Globus pallidus (tissue), 1 donor: ENCODE measurements around the gene PDLIM7.

Experiments
- DNase-seq: peaks from one replicate; pipeline ENCODE4 v3.0.0-alpha.2; 2015; ENCODE audit warnings: low spot score

The PDLIM7 gene

GRCh38 chr5:177444106-177445051 lies 53.0 kb downstream of the PDLIM7 start:
- no peak for DNase-seq

GRCh38 chr5:177443144-177443983 lies 54.0 kb downstream of the PDLIM7 start:
- no peak for DNase-seq

GRCh38 chr5:177442066-177442826 lies 55.2 kb downstream of the PDLIM7 start:
- no peak for DNase-seq

DNA sequence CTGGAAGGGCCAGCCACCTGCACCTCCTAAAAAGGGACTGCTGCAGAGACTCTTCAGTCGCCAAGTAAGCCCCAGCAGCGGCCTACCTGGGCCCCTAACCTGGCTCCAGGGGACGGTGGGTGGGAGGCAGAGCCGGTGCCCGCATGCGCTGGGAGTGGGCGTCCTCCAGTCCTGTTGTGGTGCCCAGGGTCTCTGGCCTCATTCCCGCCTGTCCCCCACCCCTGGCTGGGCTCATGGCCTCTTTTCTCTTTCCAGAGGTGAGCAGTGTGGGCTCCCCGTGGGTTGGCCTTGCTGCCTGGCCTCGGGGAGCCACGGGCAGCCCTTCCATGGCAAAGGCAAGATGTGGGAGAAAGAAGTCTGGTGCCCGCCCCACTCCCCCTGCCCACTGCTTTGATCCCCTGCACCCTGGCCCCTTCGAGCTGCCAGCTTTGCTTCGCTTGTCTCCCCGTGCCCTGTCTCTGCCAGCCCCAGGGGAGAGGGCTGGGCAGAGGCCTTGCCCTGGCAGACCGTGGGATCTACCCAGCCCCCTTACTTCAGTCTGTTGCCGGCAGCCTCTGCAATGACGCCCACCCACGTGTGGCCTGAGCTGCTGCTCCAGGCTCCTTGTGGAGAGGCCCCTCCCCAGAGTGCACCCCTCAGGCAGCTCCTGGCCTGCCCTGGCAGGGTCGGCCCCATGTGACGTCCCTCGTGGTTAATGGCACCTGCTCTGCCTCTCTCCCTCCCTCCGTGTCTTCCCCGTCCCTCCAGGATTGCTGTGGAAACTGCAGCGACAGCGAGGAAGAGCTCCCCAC lies 56.2 kb downstream of the PDLIM7 start:
- DNase-seq, result no peak

- DNase-seq, result no peak
These were observed 57.0 kb downstream of the PDLIM7 start for GRCh38 chr5:177440211-177440989.

- DNase-seq, result no peak
These were observed 57.8 kb downstream of the PDLIM7 start for GRCh38 chr5:177439518-177440053.

DNA sequence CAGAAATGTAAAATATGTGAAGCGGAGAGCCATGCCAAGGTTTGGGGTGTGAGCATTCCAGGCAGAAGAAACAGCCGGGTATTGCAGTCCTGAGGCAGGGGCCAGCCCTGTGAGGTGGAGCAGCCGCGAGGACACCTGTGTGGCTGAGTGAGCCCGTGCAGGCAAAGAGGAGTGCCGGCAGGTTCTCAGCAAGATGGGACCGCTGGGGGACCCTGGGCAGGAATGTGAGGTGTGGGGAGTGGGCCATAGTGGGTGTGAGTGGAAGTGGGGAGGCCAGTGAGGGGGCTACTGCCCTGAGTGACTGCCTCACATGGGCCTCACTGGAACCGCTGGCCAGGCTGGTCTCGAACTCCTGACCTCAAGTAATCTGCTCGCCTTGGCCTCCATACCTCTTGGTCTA lies 58.9 kb downstream of the PDLIM7 start:
- DNase-seq, result no peak

GRCh38 chr5:177437623-177438022 lies 59.8 kb downstream of the PDLIM7 start:
- no peak for DNase-seq

DNA sequence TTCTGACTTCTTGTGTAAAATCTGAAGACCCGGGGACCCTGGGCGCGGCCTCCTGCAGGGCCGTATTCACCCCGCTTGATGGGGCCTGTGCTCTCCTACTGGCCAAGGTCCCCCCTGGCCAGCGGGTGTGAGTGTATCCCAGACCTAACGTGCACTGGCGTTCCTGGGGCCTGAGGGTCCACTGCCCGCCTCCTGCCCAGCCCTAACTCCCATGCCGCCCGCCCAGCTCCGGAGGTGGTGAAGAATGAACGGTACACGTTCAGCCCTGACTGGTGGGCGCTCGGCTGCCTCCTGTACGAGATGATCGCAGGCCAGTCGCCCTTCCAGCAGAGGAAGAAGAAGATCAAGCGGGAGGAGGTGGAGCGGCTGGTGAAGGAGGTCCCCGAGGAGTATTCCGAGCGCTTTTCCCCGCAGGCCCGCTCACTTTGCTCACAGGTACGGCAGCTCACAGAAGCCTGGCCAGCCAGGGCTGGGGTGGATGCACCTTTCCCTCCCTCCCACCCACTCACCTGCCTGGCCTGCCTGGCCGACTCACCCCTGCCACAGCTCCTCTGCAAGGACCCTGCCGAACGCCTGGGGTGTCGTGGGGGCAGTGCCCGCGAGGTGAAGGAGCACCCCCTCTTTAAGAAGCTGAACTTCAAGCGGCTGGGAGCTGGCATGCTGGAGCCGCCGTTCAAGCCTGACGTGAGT lies 61.4 kb downstream of the PDLIM7 start:
- DNase-seq, result no peak

GRCh38 chr5:177434942-177435738 lies 62.3 kb downstream of the PDLIM7 start:
- no peak for DNase-seq

GRCh38 chr5:177434437-177434836 lies 63.0 kb downstream of the PDLIM7 start:
- no peak for DNase-seq

- DNase-seq, result no peak
These were observed 63.7 kb downstream of the PDLIM7 start for GRCh38 chr5:177433658-177434217.
